Measurements from ENCODE around the gene PDE3A.

Gene PDE3A

GRCh38 chr12:20423557-20423956 is 55.2 kb downstream of the PDE3A start:
- no peaks in the 10 kb centered on the region for H3K9me3 ChIP-seq (ENCODE audit: control insufficient read depth, insufficient read depth, low read depth, low read length)
- no peak overlapping the region for H3K27ac ChIP-seq (ENCODE audit: low read depth, low read length)
- H3K4me1 ChIP-seq (ENCODE audit: control insufficient read depth, insufficient read depth, low read length): peaks cover 9% of the 10 kb centered on the region; the same call in 1 of the 2 replicates
- no peaks in the 10 kb centered on the region for H3K36me3 ChIP-seq (ENCODE audit: control insufficient read depth, insufficient read depth, low read length)
- H3K27me3 ChIP-seq (ENCODE audit: control insufficient read depth, insufficient read depth, low read length): no peaks in the 10 kb centered on the region
- no peak overlapping the region for H3K9ac ChIP-seq (ENCODE audit: low read length)
- no peak overlapping the region for H3K4me3 ChIP-seq (ENCODE audit: low read depth, low read length)

GRCh38 chr12:20424841-20425240 is 56.5 kb downstream of the PDE3A start:
- H3K36me3 ChIP-seq (ENCODE audit: control insufficient read depth, insufficient read depth, low read length): no peaks in the 10 kb centered on the region
- H3K9ac ChIP-seq (ENCODE audit: low read length): no peak overlapping the region
- no peaks in the 10 kb centered on the region for H3K9me3 ChIP-seq (ENCODE audit: control insufficient read depth, insufficient read depth, low read depth, low read length)
- no peaks in the 10 kb centered on the region for H3K27me3 ChIP-seq (ENCODE audit: control insufficient read depth, insufficient read depth, low read length)
- no peak overlapping the region for H3K4me3 ChIP-seq (ENCODE audit: low read depth, low read length)
- no peak overlapping the region for H3K27ac ChIP-seq (ENCODE audit: low read depth, low read length)
- peaks cover 9% of the 10 kb centered on the region; the same call in 1 of the 2 replicates for H3K4me1 ChIP-seq (ENCODE audit: control insufficient read depth, insufficient read depth, low read length)

- H3K9me3 ChIP-seq (ENCODE audit: control insufficient read depth, insufficient read depth, low read depth, low read length): no peaks in the 10 kb centered on the region
- no peaks in the 10 kb centered on the region for H3K27me3 ChIP-seq (ENCODE audit: control insufficient read depth, insufficient read depth, low read length)
- H3K4me3 ChIP-seq (ENCODE audit: low read depth, low read length): no peak overlapping the region
- no peaks in the 10 kb centered on the region for H3K36me3 ChIP-seq (ENCODE audit: control insufficient read depth, insufficient read depth, low read length)
- no peak overlapping the region for H3K9ac ChIP-seq (ENCODE audit: low read length)
- peaks cover 15% of the 10 kb centered on the region; the same call in 1 of the 2 replicates for H3K4me1 ChIP-seq (ENCODE audit: control insufficient read depth, insufficient read depth, low read length)
- H3K27ac ChIP-seq (ENCODE audit: low read depth, low read length): no peak overlapping the region
Observed at GRCh38 chr12:20426191-20426590, 57.9 kb downstream of the PDE3A start.

GRCh38 chr12:20426957-20427356 is 58.6 kb downstream of the PDE3A start:
- no peaks in the 10 kb centered on the region for H3K36me3 ChIP-seq (ENCODE audit: control insufficient read depth, insufficient read depth, low read length)
- no peak overlapping the region for H3K4me3 ChIP-seq (ENCODE audit: low read depth, low read length)
- H3K27me3 ChIP-seq (ENCODE audit: control insufficient read depth, insufficient read depth, low read length): no peaks in the 10 kb centered on the region
- H3K9me3 ChIP-seq (ENCODE audit: control insufficient read depth, insufficient read depth, low read depth, low read length): no peaks in the 10 kb centered on the region
- H3K4me1 ChIP-seq (ENCODE audit: control insufficient read depth, insufficient read depth, low read length): peaks cover 18% of the 10 kb centered on the region; the same call in 1 of the 2 replicates
- H3K27ac ChIP-seq (ENCODE audit: low read depth, low read length): no peak overlapping the region
- H3K9ac ChIP-seq (ENCODE audit: low read length): no peak overlapping the region

GRCh38 chr12:20429852-20430251 is 61.5 kb downstream of the PDE3A start:
- H3K4me1 ChIP-seq (ENCODE audit: control insufficient read depth, insufficient read depth, low read length): peaks cover 15% of the 10 kb centered on the region; the same call in 1 of the 2 replicates
- H3K27ac ChIP-seq (ENCODE audit: low read depth, low read length): no peak overlapping the region
- no peak overlapping the region for H3K4me3 ChIP-seq (ENCODE audit: low read depth, low read length)
- no peaks in the 10 kb centered on the region for H3K9me3 ChIP-seq (ENCODE audit: control insufficient read depth, insufficient read depth, low read depth, low read length)
- no peak overlapping the region for H3K9ac ChIP-seq (ENCODE audit: low read length)
- no peaks in the 10 kb centered on the region for H3K36me3 ChIP-seq (ENCODE audit: control insufficient read depth, insufficient read depth, low read length)
- H3K27me3 ChIP-seq (ENCODE audit: control insufficient read depth, insufficient read depth, low read length): no peaks in the 10 kb centered on the region

GRCh38 chr12:20432290-20432689 is 64.0 kb downstream of the PDE3A start:
- Histone ChIP-seq H3K4me1 (ENCODE audit: control insufficient read depth, insufficient read depth, low read length) (peaks cover 15% of the 10 kb centered on the region; the same call in 1 of the 2 replicates), H3K9me3 (ENCODE audit: control insufficient read depth, insufficient read depth, low read depth, low read length) (no peaks in the 10 kb centered on the region), H3K27me3 (ENCODE audit: control insufficient read depth, insufficient read depth, low read length) (no peaks in the 10 kb centered on the region), H3K27ac (ENCODE audit: low read depth, low read length) (no peak overlapping the region), H3K4me3 (ENCODE audit: low read depth, low read length) (no peak overlapping the region), H3K9ac (ENCODE audit: low read length) (no peak overlapping the region), H3K36me3 (ENCODE audit: control insufficient read depth, insufficient read depth, low read length) (no peaks in the 10 kb centered on the region)

GRCh38 chr12:20434996-20435395 is 66.7 kb downstream of the PDE3A start:
- H3K4me1 ChIP-seq (ENCODE audit: control insufficient read depth, insufficient read depth, low read length): peaks cover 15% of the 10 kb centered on the region; the same call in 1 of the 2 replicates
- H3K36me3 ChIP-seq (ENCODE audit: control insufficient read depth, insufficient read depth, low read length): no peaks in the 10 kb centered on the region
- H3K9me3 ChIP-seq (ENCODE audit: control insufficient read depth, insufficient read depth, low read depth, low read length): no peaks in the 10 kb centered on the region
- no peak overlapping the region for H3K9ac ChIP-seq (ENCODE audit: low read length)
- no peaks in the 10 kb centered on the region for H3K27me3 ChIP-seq (ENCODE audit: control insufficient read depth, insufficient read depth, low read length)
- H3K27ac ChIP-seq (ENCODE audit: low read depth, low read length): no peak overlapping the region
- H3K4me3 ChIP-seq (ENCODE audit: low read depth, low read length): no peak overlapping the region

- Histone ChIP-seq H3K4me1 (ENCODE audit: control insufficient read depth, insufficient read depth, low read length) (peaks cover 8% of the 10 kb centered on the region; the same call in 1 of the 2 replicates), H3K27me3 (ENCODE audit: control insufficient read depth, insufficient read depth, low read length) (no peaks in the 10 kb centered on the region), H3K36me3 (ENCODE audit: control insufficient read depth, insufficient read depth, low read length) (no peaks in the 10 kb centered on the region), H3K9me3 (ENCODE audit: control insufficient read depth, insufficient read depth, low read depth, low read length) (no peaks in the 10 kb centered on the region), H3K9ac (ENCODE audit: low read length) (no peak overlapping the region), H3K27ac (ENCODE audit: low read depth, low read length) (no peak overlapping the region), H3K4me3 (ENCODE audit: low read depth, low read length) (no peak overlapping the region)
Observed at GRCh38 chr12:20436316-20436715, 68.0 kb downstream of the PDE3A start.

GRCh38 chr12:20438299-20438779 is 70.0 kb downstream of the PDE3A start:
- Histone ChIP-seq H3K27ac (ENCODE audit: low read depth, low read length) (no peak overlapping the region), H3K27me3 (ENCODE audit: control insufficient read depth, insufficient read depth, low read length) (no peaks in the 10 kb centered on the region), H3K36me3 (ENCODE audit: control insufficient read depth, insufficient read depth, low read length) (no peaks in the 10 kb centered on the region), H3K4me1 (ENCODE audit: control insufficient read depth, insufficient read depth, low read length) (no peaks in the 10 kb centered on the region; the same call in 1 of the 2 replicates), H3K9me3 (ENCODE audit: control insufficient read depth, insufficient read depth, low read depth, low read length) (no peaks in the 10 kb centered on the region), H3K4me3 (ENCODE audit: low read depth, low read length) (no peak overlapping the region), H3K9ac (ENCODE audit: low read length) (no peak overlapping the region)

GRCh38 chr12:20439626-20440025 is 71.3 kb downstream of the PDE3A start:
- Histone ChIP-seq H3K4me1 (ENCODE audit: control insufficient read depth, insufficient read depth, low read length) (peaks cover 10% of the 10 kb centered on the region; the same call in 1 of the 2 replicates), H3K4me3 (ENCODE audit: low read depth, low read length) (no peak overlapping the region), H3K27me3 (ENCODE audit: control insufficient read depth, insufficient read depth, low read length) (no peaks in the 10 kb centered on the region), H3K9me3 (ENCODE audit: control insufficient read depth, insufficient read depth, low read depth, low read length) (no peaks in the 10 kb centered on the region), H3K27ac (ENCODE audit: low read depth, low read length) (no peak overlapping the region), H3K9ac (ENCODE audit: low read length) (no peak overlapping the region), H3K36me3 (ENCODE audit: control insufficient read depth, insufficient read depth, low read length) (no peaks in the 10 kb centered on the region)

- H3K27ac ChIP-seq (ENCODE audit: low read depth, low read length): no peak overlapping the region
- no peak overlapping the region for H3K4me3 ChIP-seq (ENCODE audit: low read depth, low read length)
- H3K36me3 ChIP-seq (ENCODE audit: control insufficient read depth, insufficient read depth, low read length): no peaks in the 10 kb centered on the region
- H3K9me3 ChIP-seq (ENCODE audit: control insufficient read depth, insufficient read depth, low read depth, low read length): no peaks in the 10 kb centered on the region
- no peaks in the 10 kb centered on the region for H3K27me3 ChIP-seq (ENCODE audit: control insufficient read depth, insufficient read depth, low read length)
- H3K9ac ChIP-seq (ENCODE audit: low read length): no peak overlapping the region
- peaks cover 13% of the 10 kb centered on the region; the same call in 1 of the 2 replicates for H3K4me1 ChIP-seq (ENCODE audit: control insufficient read depth, insufficient read depth, low read length)
Observed at GRCh38 chr12:20440408-20440807, 72.1 kb downstream of the PDE3A start.
